Measurements from ENCODE around the gene EYA4.

Gene EYA4

DNA sequence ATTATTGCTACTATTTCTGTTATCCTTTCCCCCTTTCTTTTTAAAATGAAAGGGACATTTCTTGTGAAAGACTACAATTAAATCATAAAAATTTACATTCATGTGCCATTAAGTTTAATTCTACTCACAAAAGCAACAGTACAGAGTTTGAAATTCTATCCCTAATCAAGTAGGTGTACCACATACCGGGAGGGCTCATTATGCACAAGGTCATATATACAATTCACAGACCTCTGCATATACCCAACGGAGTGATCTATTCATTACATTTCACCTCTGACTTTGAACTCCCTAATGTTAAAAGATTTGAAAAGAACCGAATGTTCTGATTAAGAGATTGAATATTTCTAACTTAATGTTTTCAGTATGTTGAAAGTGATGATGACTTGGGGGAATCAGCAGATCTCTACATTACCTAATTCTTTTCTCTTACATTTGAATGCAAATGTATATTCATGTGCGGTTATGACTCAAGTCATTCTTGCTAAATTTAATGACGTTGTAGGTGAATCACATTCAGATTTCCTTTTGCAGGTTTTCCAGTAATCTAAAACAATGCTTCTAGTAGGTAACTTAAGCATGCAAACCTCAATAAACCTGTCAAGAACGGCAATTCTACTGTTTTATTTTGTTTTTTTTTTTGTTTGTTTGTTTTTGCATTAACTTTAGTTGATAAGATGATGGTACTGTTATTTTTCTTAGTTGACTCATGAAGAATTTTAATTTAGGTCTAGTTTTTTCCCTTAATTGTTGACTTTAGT, 7.3 kb downstream of the EYA4 start:
- TF ChIP-seq CTCF (IDR thresholded peaks at IDR 0.05; ENCODE audit: borderline replicate concordance, insufficient read depth, low read depth, low read length): no peak
- H3K4me3 ChIP-seq (ENCODE audit: low read depth, low read length): no peak overlapping the region

DNA sequence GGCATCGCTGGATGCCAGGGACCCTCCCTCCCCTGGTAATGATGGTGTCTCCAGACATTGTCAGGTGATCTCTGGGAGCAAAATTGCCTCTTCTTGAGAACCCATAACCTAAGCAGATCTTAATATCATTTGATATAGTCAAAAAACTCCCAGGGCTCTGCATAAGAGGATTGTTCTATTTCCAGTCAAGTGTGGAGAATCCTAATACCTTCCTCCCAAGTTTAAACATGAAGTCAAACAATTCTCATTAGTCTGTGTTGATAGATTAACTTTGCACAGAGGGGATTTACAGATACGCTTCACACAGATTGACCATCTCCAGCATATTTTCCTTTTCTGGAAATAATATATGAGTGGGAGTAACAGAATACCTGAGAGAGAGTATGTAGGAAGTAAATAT, 10.5 kb downstream of the EYA4 start:
- no peak for TF ChIP-seq CTCF (IDR thresholded peaks at IDR 0.05; ENCODE audit: borderline replicate concordance, insufficient read depth, low read depth, low read length)
- no peak overlapping the region for H3K4me3 ChIP-seq (ENCODE audit: low read depth, low read length)

GRCh38 chr6:133254552-133255228, 13.5 kb downstream of the EYA4 start:
- no peak overlapping the region for H3K4me3 ChIP-seq (ENCODE audit: low read depth, low read length)
- TF ChIP-seq CTCF (IDR thresholded peaks at IDR 0.05; ENCODE audit: borderline replicate concordance, insufficient read depth, low read depth, low read length): no peak

DNA sequence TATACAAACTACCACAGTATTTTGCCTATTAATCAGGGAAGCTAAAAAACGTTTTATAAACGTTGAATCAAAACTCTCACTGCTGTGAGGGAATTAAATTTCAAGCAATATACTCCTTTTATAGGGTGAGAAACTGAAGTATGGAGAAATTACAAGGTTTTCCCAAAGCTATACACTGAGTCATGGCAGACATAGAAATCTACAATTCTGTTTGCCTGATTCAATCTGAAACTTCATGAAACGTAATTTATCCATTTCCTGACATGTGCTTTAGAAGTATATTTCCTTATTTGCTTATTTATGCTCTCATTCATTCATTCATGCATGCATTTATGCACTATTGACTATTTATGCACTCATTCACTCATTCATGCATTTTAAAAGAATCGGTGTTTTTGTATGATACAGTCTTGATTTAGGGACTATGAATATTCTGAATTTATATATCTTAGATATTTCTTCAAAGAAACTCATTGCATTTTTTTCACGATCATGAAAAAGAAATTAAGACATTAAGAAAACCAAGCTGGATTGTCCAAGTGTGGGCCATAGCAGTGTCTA, 16.5 kb downstream of the EYA4 start:
- no peak for TF ChIP-seq CTCF (IDR thresholded peaks at IDR 0.05; ENCODE audit: borderline replicate concordance, insufficient read depth, low read depth, low read length)
- no peak overlapping the region for H3K4me3 ChIP-seq (ENCODE audit: low read depth, low read length)

DNA sequence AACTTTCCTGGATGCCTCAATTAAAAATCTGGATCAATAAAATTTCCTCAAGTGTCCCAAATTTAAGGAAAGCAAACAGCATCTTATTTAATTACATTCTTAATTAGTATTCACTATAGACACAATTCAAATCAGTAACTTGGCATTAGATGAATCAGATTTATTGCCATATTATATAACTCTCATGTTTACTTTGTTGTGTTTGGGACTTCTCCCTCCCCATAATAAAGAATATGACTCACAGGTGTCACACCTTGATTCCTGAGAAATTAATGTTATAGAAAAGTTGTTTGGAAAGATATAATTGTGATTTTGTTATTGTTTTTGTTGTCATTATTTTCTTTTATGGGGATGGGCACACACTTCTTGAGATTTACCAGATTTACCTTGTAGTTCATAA, 18.4 kb downstream of the EYA4 start:
- no peak overlapping the region for H3K4me3 ChIP-seq (ENCODE audit: low read depth, low read length)
- TF ChIP-seq CTCF (IDR thresholded peaks at IDR 0.05; ENCODE audit: borderline replicate concordance, insufficient read depth, low read depth, low read length): no peak

GRCh38 chr6:133262804-133263203, 21.6 kb downstream of the EYA4 start:
- TF ChIP-seq CTCF (IDR thresholded peaks at IDR 0.05; ENCODE audit: borderline replicate concordance, insufficient read depth, low read depth, low read length): no peak
- no peak overlapping the region for H3K4me3 ChIP-seq (ENCODE audit: low read depth, low read length)

Data from GM12875 (cell line).